GM19372 (cell line): ENCODE results near the gene ZNF583.

ENCODE experiments used
- ATAC-seq: cut with Tn5 transposase; IDR thresholded peaks from one replicate; pipeline ENCODE4 v1.9.1; 2021; ENCODE audit warnings: mild to moderate bottlenecking, low read depth, moderate library complexity; ENCODE audit not compliant: unreplicated experiment

ZNF583 gene

DNA sequence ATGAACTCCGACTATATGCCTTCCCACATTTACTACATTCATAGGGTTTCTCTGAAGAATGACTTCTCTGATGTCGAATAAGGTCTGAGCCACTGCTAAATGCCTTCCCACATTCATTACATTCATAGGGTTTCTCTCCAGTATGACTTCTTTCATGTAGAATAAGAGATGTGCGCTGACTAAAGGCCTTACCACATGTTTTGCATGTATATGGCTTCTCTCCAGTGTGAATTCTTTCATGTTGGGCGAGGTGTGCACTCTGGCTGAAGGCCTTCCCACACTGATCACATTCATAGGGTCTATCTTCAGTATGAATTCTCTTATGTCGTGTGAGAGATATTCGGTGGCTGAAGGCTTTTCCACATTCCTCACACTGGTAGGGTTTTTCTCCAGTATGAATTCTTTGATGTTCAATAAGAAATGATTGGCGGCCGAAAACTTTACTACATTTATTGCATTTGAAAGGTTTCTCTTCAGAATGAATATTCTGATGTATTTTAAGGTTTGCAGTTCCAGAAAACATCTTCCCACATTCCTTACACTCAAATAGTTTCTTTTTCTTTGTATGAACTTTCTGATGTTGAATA lies 37.2 kb downstream of the ZNF583 start:
- ATAC-seq = no peak

GRCh38 chr19:56474308-56474707 lies 70.2 kb downstream of the ZNF583 start:
- ATAC-seq = no peak

DNA sequence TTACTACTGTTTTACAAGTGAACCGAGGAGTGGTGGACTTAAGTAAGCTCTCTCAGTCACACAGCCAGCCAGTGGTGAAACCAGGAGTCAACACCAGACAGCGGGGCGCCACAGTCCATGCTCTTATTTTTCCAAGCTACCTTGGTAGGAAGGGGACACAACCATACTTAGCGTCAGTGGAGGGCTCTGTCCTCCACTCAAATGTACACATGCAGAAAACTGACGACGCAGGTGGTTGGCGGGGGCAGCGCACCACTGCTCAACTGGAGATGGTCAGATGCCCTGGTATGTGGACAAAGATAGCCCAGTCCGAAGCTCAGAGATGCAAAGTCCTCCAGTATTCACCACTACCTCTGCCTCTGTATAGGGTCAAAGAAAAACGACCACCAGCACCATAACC lies 72.0 kb downstream of the ZNF583 start:
- ATAC-seq = no peak
